HT-29 (cell line): ENCODE results near the gene HAUS7. TPM values are rescaled to one million over a fixed set of nuclear protein-coding genes. Genes with fewer than 3 reads are reported as not detected.

Experiments
- DNase-seq: peaks from one replicate; pipeline ENCODE4 v3.0.0-alpha.2; 2015; ENCODE audit warnings: low spot score
- total RNA-seq: library from RNA; depleted of rRNA; stranded (reverse); fragments of >200 nt; shearing (Covaris generic); gene quantifications from 2 replicates; pipeline ENCODE4 v1.2.3, GENCODE V29; 2014

Gene HAUS7
- total RNA-seq, 1 experiment from 2014 or later: 85.6 TPM

- no peak for DNase-seq
Measured at GRCh38 chrX:153499876-153500275, 29.5 kb upstream of the HAUS7 start.

- DNase-seq: peak; percentile 25
Measured at GRCh38 chrX:153499341-153499740, 29.0 kb upstream of the HAUS7 start.

- DNase-seq: no peak
Measured at GRCh38 chrX:153498453-153498852, 28.1 kb upstream of the HAUS7 start.

- DNase-seq: no peak
Measured at GRCh38 chrX:153496590-153496959, 26.2 kb upstream of the HAUS7 start.

- DNase-seq: no peak
Measured at GRCh38 chrX:153495903-153496589, 25.7 kb upstream of the HAUS7 start.

- no peak for DNase-seq
Measured at GRCh38 chrX:153495362-153495751, 25.0 kb upstream of the HAUS7 start.

- no peak for DNase-seq
Measured at GRCh38 chrX:153494541-153495361, 24.4 kb upstream of the HAUS7 start, which contains the start of gene BGN. Gene BGN, plus strand, starts transcription at chrX:153494980. Its CDS starts 9,652 bp downstream, at chrX:153504632.

GRCh38 chrX:153494061-153494460, 23.7 kb upstream of the HAUS7 start:
- DNase-seq: no peak

GRCh38 chrX:153493085-153493484, 22.7 kb upstream of the HAUS7 start:
- no peak for DNase-seq

GRCh38 chrX:153492543-153492942, 22.2 kb upstream of the HAUS7 start:
- DNase-seq: no peak

- DNase-seq: no peak
Measured at GRCh38 chrX:153491918-153492317, 21.5 kb upstream of the HAUS7 start.

GRCh38 chrX:153491351-153491914, 21.1 kb upstream of the HAUS7 start:
- no peak for DNase-seq

GRCh38 chrX:153490217-153490930, 20.0 kb upstream of the HAUS7 start:
- DNase-seq: no peak

- peak; percentile 56 for DNase-seq
Measured at GRCh38 chrX:153488231-153488914, 18.0 kb upstream of the HAUS7 start.

GRCh38 chrX:153487590-153488071, 17.3 kb upstream of the HAUS7 start:
- DNase-seq: peak; percentile 45

- DNase-seq: no peak
Measured at GRCh38 chrX:153486171-153486570, 15.8 kb upstream of the HAUS7 start.

GRCh38 chrX:153485396-153486080, 15.2 kb upstream of the HAUS7 start:
- no peak for DNase-seq

- DNase-seq: no peak
Measured at GRCh38 chrX:153482376-153483015, 12.1 kb upstream of the HAUS7 start.

GRCh38 chrX:153481043-153481442, 10.7 kb upstream of the HAUS7 start:
- no peak for DNase-seq

- no peak for DNase-seq
Measured at GRCh38 chrX:153478746-153479145, 8.4 kb upstream of the HAUS7 start.
